ENCODE measurements around the gene KIFC3. TPM values are rescaled to one million over a fixed set of nuclear protein-coding genes. Genes with fewer than 3 reads are reported as not detected.

Gene KIFC3
- total RNA-seq, 1 experiment from 2014 or later, result not detected

DNA sequence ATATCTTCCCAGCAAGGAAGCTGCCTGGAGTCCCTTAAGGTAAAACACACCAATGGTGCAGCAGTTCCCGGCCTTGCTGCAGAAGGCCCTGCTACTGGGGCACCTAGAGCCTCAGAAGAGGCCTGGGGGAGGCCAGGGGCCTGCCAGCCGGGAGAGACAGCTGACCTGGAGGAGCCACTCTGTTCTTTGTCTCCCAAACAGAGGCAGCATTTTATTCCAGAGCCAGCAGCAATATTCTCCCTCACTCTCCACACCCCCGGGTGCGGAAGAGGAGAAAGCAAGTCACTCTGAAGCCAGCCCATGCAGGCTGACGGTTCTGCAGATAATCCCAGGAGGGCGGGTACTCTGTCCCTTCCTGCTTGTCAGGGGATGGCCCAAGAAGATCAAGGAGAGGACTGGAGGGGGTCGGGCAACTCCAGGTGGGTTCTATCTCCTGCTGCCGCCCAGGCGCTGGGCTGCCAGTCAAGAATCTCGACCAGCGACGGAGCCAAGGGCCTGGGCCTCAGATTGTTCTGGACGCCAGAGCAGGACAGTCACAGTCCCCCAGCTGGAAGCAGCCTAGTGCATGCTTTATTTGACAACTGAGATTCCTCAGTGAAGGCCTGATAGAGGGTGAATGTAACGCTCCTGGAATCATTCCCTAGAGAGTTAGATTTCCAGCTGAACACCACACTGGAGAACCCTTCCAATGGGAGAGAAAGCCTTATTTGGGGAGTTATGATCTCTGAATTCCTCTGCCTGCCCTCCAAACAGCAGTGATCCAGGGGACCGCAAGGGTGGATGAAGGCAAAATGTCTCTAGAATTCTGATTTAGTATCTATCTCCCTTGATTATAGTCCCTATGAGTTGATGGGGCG lies 1.1 kb upstream of the KIFC3 start:
- DNase-seq, result no peak
- Histone ChIP-seq H4K20me1 (ENCODE audit: insufficient read depth, low read depth, low read length) (no peaks in the 10 kb centered on the region), H3K27me3 (ENCODE audit: low read length) (no peaks in the 10 kb centered on the region), H3K36me3 (ENCODE audit: insufficient read depth, low read length) (no peaks in the 10 kb centered on the region), H3K4me1 (ENCODE audit: low read length) (no peaks in the 10 kb centered on the region), H3K27ac (ENCODE audit: low read length) (no peak overlapping the region), H3K79me2 (ENCODE audit: low read length) (no peaks in the 10 kb centered on the region), H3K9me3 (ENCODE audit: low read length) (no peaks in the 10 kb centered on the region), H3K9me2 (replicated peaks; ENCODE audit: insufficient read depth, low read length) (no peaks in the 10 kb centered on the region), H3K4me3 (ENCODE audit: low read length) (no peak overlapping the region), H2AFZ (ENCODE audit: low read length) (no peak overlapping the region), H3K4me2 (ENCODE audit: low read depth, low read length, poor library complexity, severe bottlenecking) (no peak overlapping the region), H3K9ac (ENCODE audit: low read length) (no peak overlapping the region)

DNA sequence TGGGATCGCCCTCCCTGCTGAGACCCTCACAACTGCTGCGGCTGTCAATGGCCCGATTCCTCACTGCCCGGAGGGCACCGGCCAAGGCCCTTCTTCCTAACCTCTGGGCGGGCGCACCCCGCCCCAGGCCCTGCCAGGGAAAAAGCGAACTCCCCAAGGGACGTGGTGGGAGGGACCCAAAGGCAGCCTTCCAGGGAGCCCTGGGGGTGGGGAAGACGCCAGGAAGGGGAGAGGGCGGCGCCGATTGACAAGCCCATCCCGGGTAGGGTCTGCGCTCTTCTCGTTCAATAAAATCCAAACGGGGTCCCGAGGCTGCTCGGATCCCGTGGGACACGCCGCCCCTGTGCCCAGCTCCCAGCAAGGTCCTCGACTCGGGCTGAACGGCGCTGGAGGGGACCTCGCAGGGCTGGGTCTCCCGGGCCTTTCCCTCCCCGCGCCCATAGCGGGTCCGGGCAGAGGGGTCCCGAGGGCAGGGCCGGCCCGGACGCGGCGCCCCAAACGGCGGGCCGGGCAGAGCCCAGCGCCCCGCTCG lies 416 bp downstream of the KIFC3 start:
- H3K4me1 ChIP-seq (ENCODE audit: low read length), result no peaks in the 10 kb centered on the region
- H3K36me3 ChIP-seq (ENCODE audit: insufficient read depth, low read length), result no peaks in the 10 kb centered on the region
- H3K9me3 ChIP-seq (ENCODE audit: low read length), result no peaks in the 10 kb centered on the region
- no peaks in the 10 kb centered on the region for H4K20me1 ChIP-seq (ENCODE audit: insufficient read depth, low read depth, low read length)
- H3K27ac ChIP-seq (ENCODE audit: low read length), result no peak overlapping the region
- no peaks in the 10 kb centered on the region for H3K27me3 ChIP-seq (ENCODE audit: low read length)
- no peaks in the 10 kb centered on the region for H3K9me2 ChIP-seq (replicated peaks; ENCODE audit: insufficient read depth, low read length)
- no peak overlapping the region for H3K4me2 ChIP-seq (ENCODE audit: low read depth, low read length, poor library complexity, severe bottlenecking)
- no peaks in the 10 kb centered on the region for H3K79me2 ChIP-seq (ENCODE audit: low read length)
- no peak overlapping the region for H3K9ac ChIP-seq (ENCODE audit: low read length)
- no peak overlapping the region for H2AFZ ChIP-seq (ENCODE audit: low read length)
- DNase-seq, result no peak
- no peak overlapping the region for H3K4me3 ChIP-seq (ENCODE audit: low read length)

DNA sequence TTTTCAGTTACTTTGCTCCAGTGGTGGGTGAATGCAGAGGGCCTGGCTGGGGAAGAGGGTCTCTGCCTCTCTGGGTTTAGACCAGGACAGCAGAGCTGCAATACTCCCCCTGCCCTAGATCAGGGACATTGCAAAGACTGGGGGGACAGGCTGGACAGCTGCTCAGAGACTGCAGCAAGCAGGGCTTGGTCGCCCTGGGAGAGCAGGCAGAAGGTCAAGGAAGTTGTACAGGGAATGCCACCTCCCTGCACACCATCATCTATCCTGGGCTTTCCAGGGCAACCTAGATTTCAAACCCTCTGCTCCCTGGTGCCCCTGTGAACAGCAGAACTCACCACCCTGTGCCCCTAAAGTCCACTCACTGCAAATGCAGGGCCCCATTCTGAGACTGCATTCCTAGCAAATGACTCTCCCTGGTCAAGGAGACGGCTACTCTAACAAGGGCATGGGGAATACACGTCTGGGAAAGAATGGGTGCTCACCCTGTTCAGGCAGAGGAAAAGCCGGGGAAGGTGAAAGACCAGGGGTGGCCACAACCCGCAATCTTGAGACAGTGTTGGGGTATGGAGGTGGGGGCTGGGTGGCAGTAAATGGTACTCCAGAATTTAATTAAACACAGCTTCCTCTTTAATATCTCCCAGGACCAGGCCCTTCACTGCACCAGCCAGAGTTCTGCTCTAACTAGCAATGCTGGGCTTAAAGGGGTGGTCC lies 1.0 kb downstream of the KIFC3 start:
- Histone ChIP-seq H3K9me2 (replicated peaks; ENCODE audit: insufficient read depth, low read length) (no peaks in the 10 kb centered on the region), H3K4me3 (ENCODE audit: low read length) (no peak overlapping the region), H3K4me1 (ENCODE audit: low read length) (no peaks in the 10 kb centered on the region), H3K36me3 (ENCODE audit: insufficient read depth, low read length) (no peaks in the 10 kb centered on the region), H3K27me3 (ENCODE audit: low read length) (no peaks in the 10 kb centered on the region), H3K4me2 (ENCODE audit: low read depth, low read length, poor library complexity, severe bottlenecking) (no peak overlapping the region), H2AFZ (ENCODE audit: low read length) (no peak overlapping the region), H3K79me2 (ENCODE audit: low read length) (no peaks in the 10 kb centered on the region), H4K20me1 (ENCODE audit: insufficient read depth, low read depth, low read length) (no peaks in the 10 kb centered on the region), H3K27ac (ENCODE audit: low read length) (no peak overlapping the region), H3K9ac (ENCODE audit: low read length) (no peak overlapping the region), H3K9me3 (ENCODE audit: low read length) (no peaks in the 10 kb centered on the region)
- DNase-seq, result no peak

DNA sequence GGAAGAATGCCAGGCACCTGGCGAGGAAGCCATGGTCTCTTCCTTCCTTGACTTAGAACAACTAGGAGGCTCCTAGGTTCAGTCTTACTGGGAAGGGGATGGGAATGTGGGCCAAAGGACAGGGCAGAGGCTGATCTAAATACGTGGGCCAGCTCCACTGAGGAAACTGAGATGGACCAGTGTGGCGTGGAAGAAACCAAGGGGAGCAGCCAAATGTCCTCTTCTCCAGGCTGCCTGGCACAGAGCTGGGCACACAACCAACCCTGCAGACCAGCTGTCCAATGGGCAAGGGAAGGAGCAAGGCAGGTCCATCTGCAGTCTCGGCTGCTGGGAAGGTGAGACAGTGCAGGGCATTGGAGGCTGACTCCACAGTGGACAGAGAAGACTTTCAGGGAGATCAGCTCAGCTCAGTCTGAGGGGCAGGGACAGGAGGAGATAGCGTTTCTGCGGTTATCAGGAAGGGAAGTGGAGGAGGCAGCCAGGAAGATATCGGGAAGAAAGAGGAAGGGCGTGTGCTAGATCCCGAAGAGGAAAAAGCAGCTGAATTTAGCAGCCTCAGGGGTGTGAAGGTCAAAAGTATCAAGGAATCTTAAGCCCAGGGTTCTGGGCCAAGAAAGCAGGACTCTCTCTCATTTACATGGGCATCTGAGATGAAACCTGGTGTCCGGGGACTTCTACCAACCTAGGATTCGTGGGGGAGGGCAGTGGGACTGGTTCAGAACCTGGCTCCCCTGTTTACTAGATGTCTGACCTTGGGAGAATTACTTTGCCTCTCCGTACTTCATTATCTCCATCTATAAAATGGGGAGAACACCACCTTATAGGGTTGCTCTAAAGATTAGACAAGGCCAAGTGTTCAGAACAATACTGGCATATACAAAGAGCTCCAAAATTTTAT lies 1.8 kb downstream of the KIFC3 start:
- no peak for DNase-seq
- Histone ChIP-seq H3K4me2 (ENCODE audit: low read depth, low read length, poor library complexity, severe bottlenecking) (no peak overlapping the region), H3K27me3 (ENCODE audit: low read length) (no peaks in the 10 kb centered on the region), H4K20me1 (ENCODE audit: insufficient read depth, low read depth, low read length) (no peaks in the 10 kb centered on the region), H2AFZ (ENCODE audit: low read length) (no peak overlapping the region), H3K36me3 (ENCODE audit: insufficient read depth, low read length) (no peaks in the 10 kb centered on the region), H3K79me2 (ENCODE audit: low read length) (no peaks in the 10 kb centered on the region), H3K9ac (ENCODE audit: low read length) (no peak overlapping the region), H3K27ac (ENCODE audit: low read length) (no peak overlapping the region), H3K4me3 (ENCODE audit: low read length) (no peak overlapping the region), H3K9me3 (ENCODE audit: low read length) (no peaks in the 10 kb centered on the region), H3K9me2 (replicated peaks; ENCODE audit: insufficient read depth, low read length) (no peaks in the 10 kb centered on the region), H3K4me1 (ENCODE audit: low read length) (no peaks in the 10 kb centered on the region)

DNA sequence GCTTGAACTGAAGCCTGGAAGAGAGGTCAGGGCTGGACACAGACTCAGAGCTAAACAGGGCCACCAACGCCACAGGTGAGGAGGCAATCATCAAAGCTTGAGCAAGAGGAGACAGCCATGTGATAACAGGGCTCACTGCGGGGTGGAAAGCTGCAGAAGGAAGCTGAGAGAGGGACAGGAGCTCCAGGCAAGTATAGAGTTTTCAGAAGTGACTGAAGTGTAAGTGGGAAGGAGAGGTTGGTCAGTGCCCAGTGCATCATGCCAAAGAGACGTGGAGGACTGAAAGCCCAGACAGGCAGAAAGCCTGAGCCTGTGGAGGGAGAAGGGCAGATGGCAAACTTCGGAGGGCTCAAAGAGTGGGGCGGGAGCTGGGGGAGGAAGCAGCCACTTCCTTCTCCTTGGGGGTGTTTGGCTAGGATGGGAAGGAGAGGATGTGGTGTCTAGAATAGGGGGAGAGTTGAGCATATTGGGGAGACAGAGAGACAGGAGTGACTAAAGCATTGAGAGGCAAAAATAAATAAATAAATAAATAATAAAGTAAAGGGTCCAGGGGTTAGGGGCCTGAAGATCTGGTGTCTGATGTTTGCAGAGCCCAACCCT lies 2.6 kb downstream of the KIFC3 start:
- Histone ChIP-seq H3K4me3 (ENCODE audit: low read length) (no peak overlapping the region), H3K4me1 (ENCODE audit: low read length) (no peaks in the 10 kb centered on the region), H3K27me3 (ENCODE audit: low read length) (no peaks in the 10 kb centered on the region), H3K4me2 (ENCODE audit: low read depth, low read length, poor library complexity, severe bottlenecking) (no peak overlapping the region), H3K9me2 (replicated peaks; ENCODE audit: insufficient read depth, low read length) (no peaks in the 10 kb centered on the region), H3K79me2 (ENCODE audit: low read length) (no peaks in the 10 kb centered on the region), H3K9me3 (ENCODE audit: low read length) (no peaks in the 10 kb centered on the region), H3K27ac (ENCODE audit: low read length) (no peak overlapping the region), H3K9ac (ENCODE audit: low read length) (no peak overlapping the region), H3K36me3 (ENCODE audit: insufficient read depth, low read length) (no peaks in the 10 kb centered on the region), H2AFZ (ENCODE audit: low read length) (no peak overlapping the region), H4K20me1 (ENCODE audit: insufficient read depth, low read depth, low read length) (no peaks in the 10 kb centered on the region)
- no peak for DNase-seq

DNA sequence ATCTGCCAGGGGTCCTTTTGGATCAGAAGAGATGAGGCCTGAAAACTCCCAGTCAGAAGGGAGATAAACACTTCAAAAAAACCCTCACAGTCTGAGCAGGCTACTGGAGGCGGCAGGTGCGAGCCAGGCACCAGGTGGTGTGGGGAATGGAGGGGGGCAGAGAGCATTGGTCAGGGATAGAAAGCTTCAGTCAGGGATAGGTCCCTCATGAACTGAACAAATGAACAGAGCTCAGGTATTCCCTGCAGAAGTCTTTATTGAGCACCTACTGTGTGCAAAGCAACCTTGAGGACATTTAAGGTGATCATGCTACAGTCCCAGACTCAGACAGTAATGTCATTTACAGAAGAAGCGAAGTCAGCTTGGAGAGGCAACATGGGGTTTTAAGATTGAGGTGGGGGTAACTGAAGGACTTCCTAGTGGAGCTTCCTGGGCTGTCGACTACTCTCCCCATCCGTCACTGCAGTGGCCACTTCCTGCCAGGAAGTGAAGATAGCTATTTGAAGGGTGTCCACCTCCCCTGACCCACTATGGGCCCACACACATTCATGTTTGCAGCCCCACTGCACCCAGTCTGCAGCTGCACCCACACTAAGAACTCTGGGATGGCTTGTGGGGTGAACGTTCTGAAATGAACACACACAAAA lies 3.2 kb downstream of the KIFC3 start:
- Histone ChIP-seq H3K9me3 (ENCODE audit: low read length) (no peaks in the 10 kb centered on the region), H3K4me2 (ENCODE audit: low read depth, low read length, poor library complexity, severe bottlenecking) (no peak overlapping the region), H3K4me1 (ENCODE audit: low read length) (no peaks in the 10 kb centered on the region), H3K9me2 (replicated peaks; ENCODE audit: insufficient read depth, low read length) (no peaks in the 10 kb centered on the region), H2AFZ (ENCODE audit: low read length) (no peak overlapping the region), H4K20me1 (ENCODE audit: insufficient read depth, low read depth, low read length) (no peaks in the 10 kb centered on the region), H3K79me2 (ENCODE audit: low read length) (no peaks in the 10 kb centered on the region), H3K4me3 (ENCODE audit: low read length) (no peak overlapping the region), H3K27ac (ENCODE audit: low read length) (no peak overlapping the region), H3K9ac (ENCODE audit: low read length) (no peak overlapping the region), H3K36me3 (ENCODE audit: insufficient read depth, low read length) (no peaks in the 10 kb centered on the region), H3K27me3 (ENCODE audit: low read length) (no peaks in the 10 kb centered on the region)
- DNase-seq, result no peak

DNA sequence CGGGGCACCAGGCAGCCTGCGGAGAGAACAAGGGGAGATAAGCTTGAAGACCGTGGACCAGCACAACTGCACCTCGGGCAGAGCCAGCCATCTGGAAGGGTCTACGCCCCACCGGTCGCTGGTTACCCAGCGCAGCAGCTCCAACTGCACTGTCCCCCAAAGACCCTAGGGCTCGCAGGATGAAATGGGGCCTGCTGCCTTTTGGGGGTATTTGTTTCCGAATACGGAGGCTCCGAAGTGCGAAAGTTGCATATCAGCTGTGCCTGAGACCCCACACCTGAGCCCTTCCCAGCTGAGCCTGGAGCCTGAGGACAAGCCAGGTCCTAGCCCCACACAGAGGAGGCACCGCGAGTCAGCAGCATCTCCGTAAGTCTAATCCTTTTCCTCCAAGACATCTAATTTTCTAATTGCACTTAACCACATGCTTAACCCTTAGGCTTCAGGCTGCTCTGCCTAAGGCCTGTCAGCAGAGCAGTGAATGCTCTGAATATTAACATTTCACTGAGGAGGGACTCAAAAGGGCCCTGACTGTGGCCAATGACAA lies 4.0 kb downstream of the KIFC3 start:
- no peaks in the 10 kb centered on the region for H3K4me1 ChIP-seq (ENCODE audit: low read length)

More for the DNA sequence above, 4.0 kb downstream of the KIFC3 start:
- Histone ChIP-seq H3K27ac (ENCODE audit: low read length) (no peak overlapping the region), H4K20me1 (ENCODE audit: insufficient read depth, low read depth, low read length) (no peaks in the 10 kb centered on the region), H3K27me3 (ENCODE audit: low read length) (no peaks in the 10 kb centered on the region), H2AFZ (ENCODE audit: low read length) (no peak overlapping the region), H3K36me3 (ENCODE audit: insufficient read depth, low read length) (no peaks in the 10 kb centered on the region), H3K9me3 (ENCODE audit: low read length) (no peaks in the 10 kb centered on the region), H3K9ac (ENCODE audit: low read length) (no peak overlapping the region), H3K79me2 (ENCODE audit: low read length) (no peaks in the 10 kb centered on the region), H3K4me2 (ENCODE audit: low read depth, low read length, poor library complexity, severe bottlenecking) (no peak overlapping the region), H3K4me3 (ENCODE audit: low read length) (no peak overlapping the region), H3K9me2 (replicated peaks; ENCODE audit: insufficient read depth, low read length) (no peaks in the 10 kb centered on the region)
- no peak for DNase-seq
